Adrenal gland (tissue), 12 donors: ENCODE measurements around the gene SNAP25. TPM values are rescaled to one million over a fixed set of nuclear protein-coding genes. Genes with fewer than 3 reads are reported as not detected.

Source experiments
- DNase-seq, 7 donors: peaks; one replicate each; pipeline ENCODE4 v3.0.0-alpha.2; 2019 to 2020
- H3K27ac ChIP-seq, 5 donors: fragments of 200-600 bp; sonication (generic) in 4 of 5; 1 replicate in 3 of 5; 2 replicates in 2 of 5; pipeline versions ENCODE4 v1.5.1 to v1.8.0; 2016 to 2020; ENCODE audit warnings: mild to moderate bottlenecking in 1 of 5
- H3K27me3 ChIP-seq: fragments of 200-600 bp; 2 replicates; pipeline ENCODE4 v1.8.0; 2021
- H3K36me3 ChIP-seq, 2 donors: fragments of 200-600 bp; replicated peaks in 1 of 2; 1 replicate in 1 of 2; 2 replicates in 1 of 2; pipeline versions ENCODE4 v1.5.1 to v1.8.0; 2018 to 2022
- H3K4me1 ChIP-seq, 2 donors: fragments of 200-600 bp; replicated peaks in 1 of 2; 1 replicate in 1 of 2; 2 replicates in 1 of 2; pipeline versions ENCODE4 v1.5.1 to v1.8.0; 2018 to 2021
- H3K4me3 ChIP-seq, 4 donors: fragments of 200-600 bp; sonication (generic) in 3 of 4; one replicate each; pipeline ENCODE4 v1.5.1; 2016 to 2018
- H3K9me3 ChIP-seq, 3 donors: fragments of 200-600 bp; sonication (generic) in 1 of 3; replicated peaks in 1 of 3; 1 replicate in 2 of 3; 2 replicates in 1 of 3; pipeline versions ENCODE4 v1.5.1 to v1.8.0; 2016 to 2021
- POLR2A ChIP-seq, 2 donors: fragments of 450-650 bp; IDR thresholded peaks; one replicate each; pipeline ENCODE4 v1.6.1; 2017; ENCODE audit warnings: antibody characterized with exemption in 2 of 2, mild to moderate bottlenecking in 2 of 2, moderate library complexity in 1 of 2
- WGBS, 4 donors: extraction: QIAGEN DNeasy Blood & Tissue Kit in 2 of 4; methylation state at CpG; one replicate each; pipeline versions ENCODE4 v1.1.5 to v1.1.7; 2013 to 2017; 5-methylcytosine and 5-hydroxymethylcytosine counted together
- intact Hi-C, 2 donors: fragments of 100-400 bp; cut with DNase I; formaldehyde crosslinking; loops; one replicate each; pipeline versions ENCODE4 v1.14.1 to v1.15.0; 2022 to 2023
- polyA plus RNA-seq, 3 donors: library from polyadenylated mRNA; stranded (reverse); fragments of 200-250 nt in 2 of 3; fragments of 350-450 nt in 1 of 3; fragmentation: Illumina TruSeq in 1 of 3; extraction: RNeasy Lipid Tissue Mini Kit (QIAGEN cat#74804) in 1 of 3; gene quantifications; one replicate each; pipeline ENCODE4 v1.2.3, GENCODE V29; 2013 to 2014
- total RNA-seq, 9 donors: library from RNA; depleted of rRNA in 4 of 9; stranded (reverse); fragments of >200 nt in 4 of 9; fragments of 120-200 nt in 1 of 9; fragmentation: NEBNext Ultra II Directional in 1 of 9; extraction: Animal tissue kit (Norgen Biotek cat#: 25700) in 1 of 9; gene quantifications; one replicate each; pipeline versions ENCODE4 v1.1.0 to v1.2.4, GENCODE V29; 2013 to 2023
- TF ChIP-seq, protein P1 (sequence below), 6 experiments: fragments of 450-650 bp in 4 of 6; fragments of 200-600 bp in 2 of 6; sonication (generic) in 1 of 6; IDR thresholded peaks; 1 replicate in 5 of 6; 2 replicates in 1 of 6; pipeline versions ENCODE4 v1.5.1 to v1.8.0; 2016 to 2021; ENCODE audit warnings: antibody characterized with exemption in 6 of 6, mild to moderate bottlenecking in 2 of 6, moderate library complexity in 1 of 6
- donor health status: healthy with polysubstance abuse.
- donor health status: Bipolar disorder and iron deficiency.
- donor health status: DM: yes; HTN: yes; CAD: no.
- donor health status: DM: no; HTN: no; CAD: no.
- donor health status: DM: no; HTN: no; CAD: no.
- donor health status: DM: yes; HTN: yes; CAD: no.

SNAP25 gene
- total and polyA plus RNA-seq, 12 donors: 1.0 to 35.9 (median 11.8) TPM; not detected in 1

DNA sequence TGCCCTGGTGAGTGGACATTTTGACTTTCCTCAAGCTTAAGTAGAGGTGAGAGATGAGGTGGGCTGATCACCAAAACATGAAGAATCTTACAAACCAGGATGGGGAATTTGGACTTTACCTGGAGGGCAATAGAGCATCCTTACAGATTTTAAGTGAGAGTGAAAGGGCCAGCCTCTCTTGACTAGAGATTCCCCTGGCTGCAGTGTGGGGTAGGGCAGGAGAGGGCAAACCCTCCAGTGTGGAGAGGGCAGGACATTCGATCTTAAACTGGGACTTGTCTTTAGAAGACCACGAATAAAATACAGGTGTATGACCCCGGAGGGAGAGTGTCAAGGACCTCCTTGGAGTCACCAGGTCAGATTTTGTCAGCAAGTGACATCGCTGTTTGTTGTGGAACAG, 105.1 kb downstream of the SNAP25 start:
- H3K27ac ChIP-seq: no peak overlapping the region
- no peaks in the 10 kb centered on the region for H3K9me3 ChIP-seq
- intact Hi-C loops: no loop called here
- no peaks in the 10 kb centered on the region for H3K36me3 ChIP-seq
- no peak overlapping the region for H3K4me3 ChIP-seq
- 80 to 93% (median 84%) methylated on average over 4 of the region's 4 CpGs for WGBS, 4 donors
- no peaks in the 10 kb centered on the region for H3K27me3 ChIP-seq
- TF ChIP-seq, protein P1, sequence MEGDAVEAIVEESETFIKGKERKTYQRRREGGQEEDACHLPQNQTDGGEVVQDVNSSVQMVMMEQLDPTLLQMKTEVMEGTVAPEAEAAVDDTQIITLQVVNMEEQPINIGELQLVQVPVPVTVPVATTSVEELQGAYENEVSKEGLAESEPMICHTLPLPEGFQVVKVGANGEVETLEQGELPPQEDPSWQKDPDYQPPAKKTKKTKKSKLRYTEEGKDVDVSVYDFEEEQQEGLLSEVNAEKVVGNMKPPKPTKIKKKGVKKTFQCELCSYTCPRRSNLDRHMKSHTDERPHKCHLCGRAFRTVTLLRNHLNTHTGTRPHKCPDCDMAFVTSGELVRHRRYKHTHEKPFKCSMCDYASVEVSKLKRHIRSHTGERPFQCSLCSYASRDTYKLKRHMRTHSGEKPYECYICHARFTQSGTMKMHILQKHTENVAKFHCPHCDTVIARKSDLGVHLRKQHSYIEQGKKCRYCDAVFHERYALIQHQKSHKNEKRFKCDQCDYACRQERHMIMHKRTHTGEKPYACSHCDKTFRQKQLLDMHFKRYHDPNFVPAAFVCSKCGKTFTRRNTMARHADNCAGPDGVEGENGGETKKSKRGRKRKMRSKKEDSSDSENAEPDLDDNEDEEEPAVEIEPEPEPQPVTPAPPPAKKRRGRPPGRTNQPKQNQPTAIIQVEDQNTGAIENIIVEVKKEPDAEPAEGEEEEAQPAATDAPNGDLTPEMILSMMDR (IDR thresholded peaks at IDR 0.05): no peak
- no peak for TF ChIP-seq POLR2A (IDR thresholded peaks at IDR 0.05)
- no peak for DNase-seq
- no peaks in the 10 kb centered on the region for H3K4me1 ChIP-seq

DNA sequence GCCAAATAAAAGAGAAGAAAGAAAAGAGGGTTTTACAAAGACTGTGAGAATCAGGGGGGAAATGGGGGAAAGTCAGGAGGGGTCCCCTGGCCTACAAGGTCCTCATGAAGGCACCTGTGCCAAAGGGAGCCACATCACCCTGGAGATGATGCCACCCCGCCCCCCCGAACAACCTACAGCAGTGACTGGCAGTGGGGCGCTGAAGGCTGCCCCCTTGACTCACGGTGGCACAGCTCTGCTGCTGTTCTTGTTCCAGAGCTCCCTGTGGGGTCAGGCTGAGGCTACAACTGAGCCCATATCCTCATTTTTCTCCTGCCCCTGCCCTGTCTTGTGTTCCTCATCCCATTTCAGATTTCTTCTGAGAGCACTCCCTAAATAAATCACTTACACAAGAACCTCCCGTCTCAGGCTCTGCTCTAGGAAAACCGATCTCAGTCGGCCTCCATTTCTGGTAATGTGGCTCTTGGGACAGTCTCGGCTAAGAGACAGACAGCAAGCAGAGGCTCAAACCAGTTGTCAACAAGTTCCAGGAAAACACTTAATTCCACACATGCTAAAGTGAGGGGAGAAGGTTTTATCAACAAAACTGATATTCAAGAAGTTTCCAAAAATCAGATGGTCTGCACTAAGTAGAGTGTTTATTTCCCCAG, 105.7 kb downstream of the SNAP25 start:
- no peak for TF ChIP-seq POLR2A (IDR thresholded peaks at IDR 0.05)
- TF ChIP-seq, protein P1 (IDR thresholded peaks at IDR 0.05): no peak
- H3K4me3 ChIP-seq: no peak overlapping the region
- H3K4me1 ChIP-seq: no peaks in the 10 kb centered on the region
- intact Hi-C loops: no loop called here
- no peak for DNase-seq
- H3K27me3 ChIP-seq: no peaks in the 10 kb centered on the region
- H3K36me3 ChIP-seq: no peaks in the 10 kb centered on the region
- no peak overlapping the region for H3K27ac ChIP-seq
- 73 to 88% (median 81%) methylated on average over 8 of the region's 8 CpGs for WGBS, 4 donors
- no peaks in the 10 kb centered on the region for H3K9me3 ChIP-seq

DNA sequence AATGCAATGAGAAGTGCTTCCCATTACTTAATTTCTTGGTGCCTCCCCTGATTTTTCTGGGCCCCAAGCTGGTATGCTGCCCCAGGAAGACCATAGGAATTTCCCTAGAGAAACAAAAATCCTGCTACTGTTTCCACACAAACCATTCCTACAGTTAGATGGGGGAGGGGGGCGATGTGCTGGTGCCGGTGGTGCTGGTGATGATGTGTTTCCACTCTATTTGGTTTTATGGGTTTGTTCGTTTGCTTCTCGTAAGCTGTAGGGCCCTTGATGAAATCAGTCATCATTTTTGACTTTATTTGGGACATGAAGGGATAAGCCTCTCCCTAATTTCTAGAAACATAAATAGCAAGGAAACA, 110.2 kb downstream of the SNAP25 start:
- Histone ChIP-seq H3K27ac (no peak overlapping the region), H3K9me3 (no peaks in the 10 kb centered on the region), H3K36me3 (no peaks in the 10 kb centered on the region), H3K27me3 (no peaks in the 10 kb centered on the region), H3K4me3 (no peak overlapping the region), H3K4me1 (peaks cover 14 to 15% of the 10 kb centered on the region in 2 donors)
- WGBS, 4 donors: 93 to 94% (median 94%) methylated on average over 4 of the region's 4 CpGs
- no peak for DNase-seq
- TF ChIP-seq, protein P1 (IDR thresholded peaks at IDR 0.05): no peak
- TF ChIP-seq POLR2A (IDR thresholded peaks at IDR 0.05): no peak
- intact Hi-C loops: no loop called here

DNA sequence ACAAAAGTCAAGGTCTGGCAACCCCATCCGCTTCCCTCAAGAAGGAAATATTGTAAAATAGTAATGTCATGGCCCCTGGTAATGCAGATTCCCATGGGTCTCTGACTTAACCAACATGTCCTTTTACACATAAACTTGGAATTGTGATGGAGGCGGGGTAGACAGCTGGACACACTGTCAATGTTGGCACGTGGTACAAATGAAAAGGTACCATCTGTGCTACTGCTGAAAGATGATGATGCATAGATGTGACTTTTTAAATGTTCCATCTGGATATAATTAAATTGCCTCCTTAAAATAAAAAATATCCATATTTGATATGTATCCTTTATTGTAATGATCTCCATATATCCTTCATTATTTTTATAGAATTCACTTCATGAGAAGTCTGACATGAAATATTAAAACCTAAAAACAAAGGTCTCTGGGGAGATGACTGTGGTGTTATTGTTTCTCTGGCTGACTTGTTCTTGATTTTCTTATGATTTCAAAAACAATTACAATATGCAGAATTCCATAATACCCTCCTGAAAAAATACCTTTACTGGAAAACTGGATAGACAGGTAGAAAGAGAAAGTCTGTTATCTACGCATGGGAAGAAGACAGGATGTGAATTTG, 110.9 kb downstream of the SNAP25 start:
- peaks cover 14 to 15% of the 10 kb centered on the region in 2 donors for H3K4me1 ChIP-seq
- H3K36me3 ChIP-seq: no peaks in the 10 kb centered on the region
- no peak for DNase-seq
- no peak overlapping the region for H3K27ac ChIP-seq
- H3K9me3 ChIP-seq: no peaks in the 10 kb centered on the region
- intact Hi-C loops: no loop called here
- no peak overlapping the region for H3K4me3 ChIP-seq
- H3K27me3 ChIP-seq: no peaks in the 10 kb centered on the region
- WGBS, 4 donors: 87 to 93% (median 89%) methylated on average over 4 of the region's 4 CpGs
- TF ChIP-seq, protein P1 (IDR thresholded peaks at IDR 0.05): no peak
- no peak for TF ChIP-seq POLR2A (IDR thresholded peaks at IDR 0.05)
